ENCODE measurements around the gene OCEL1.

Gene OCEL1

DNA sequence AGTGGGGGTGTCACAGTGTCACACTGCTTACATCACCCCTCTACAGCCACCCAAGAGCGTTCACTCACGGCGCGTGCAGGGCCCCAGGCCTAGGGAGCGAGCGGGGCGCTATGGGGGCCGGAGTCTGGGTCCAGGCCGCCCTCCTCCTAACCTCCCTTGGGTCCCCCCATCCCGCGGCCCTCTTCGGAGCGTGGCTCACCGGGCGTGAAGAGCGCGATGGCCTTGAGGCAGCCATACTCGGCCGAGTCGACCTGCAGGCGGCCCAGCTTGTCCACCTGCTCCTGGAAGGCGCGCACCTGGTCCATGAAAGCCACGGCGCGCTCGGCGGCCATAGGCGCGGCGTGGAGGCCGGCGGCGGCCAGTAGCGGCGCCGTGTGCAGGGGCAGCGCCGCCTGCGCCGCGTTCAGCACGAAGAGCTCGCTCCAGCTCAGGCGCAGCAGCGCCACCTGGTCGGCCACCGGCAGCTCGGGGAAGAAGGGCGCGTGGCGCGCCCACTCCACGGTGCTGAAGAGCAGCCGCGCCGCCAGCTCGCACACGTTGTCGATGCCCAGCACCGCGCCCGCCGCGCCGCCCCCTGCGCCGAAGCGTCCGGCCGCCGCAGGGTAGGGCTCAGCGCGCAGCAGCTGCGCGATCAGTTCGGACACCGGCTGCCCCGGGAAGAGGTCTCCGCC lies 9.4 kb downstream of the OCEL1 start:
- Histone ChIP-seq H3K36me3 (ENCODE audit: control insufficient read depth, insufficient read depth, low read length) (peaks cover 15% of the 10 kb centered on the region), H3K27me3 (ENCODE audit: control insufficient read depth, insufficient read depth, low read length) (no peaks in the 10 kb centered on the region), H3K9me3 (ENCODE audit: control insufficient read depth, insufficient read depth, low read length) (no peaks in the 10 kb centered on the region), H3K4me3 (ENCODE audit: low read depth, low read length) (peak overlapping the region; percentile 77), H3K4me1 (ENCODE audit: control insufficient read depth, insufficient read depth, low read length) (peaks cover 8% of the 10 kb centered on the region), H3K9ac (ENCODE audit: low read depth, low read length) (peak overlapping the region; percentile 79)

DNA sequence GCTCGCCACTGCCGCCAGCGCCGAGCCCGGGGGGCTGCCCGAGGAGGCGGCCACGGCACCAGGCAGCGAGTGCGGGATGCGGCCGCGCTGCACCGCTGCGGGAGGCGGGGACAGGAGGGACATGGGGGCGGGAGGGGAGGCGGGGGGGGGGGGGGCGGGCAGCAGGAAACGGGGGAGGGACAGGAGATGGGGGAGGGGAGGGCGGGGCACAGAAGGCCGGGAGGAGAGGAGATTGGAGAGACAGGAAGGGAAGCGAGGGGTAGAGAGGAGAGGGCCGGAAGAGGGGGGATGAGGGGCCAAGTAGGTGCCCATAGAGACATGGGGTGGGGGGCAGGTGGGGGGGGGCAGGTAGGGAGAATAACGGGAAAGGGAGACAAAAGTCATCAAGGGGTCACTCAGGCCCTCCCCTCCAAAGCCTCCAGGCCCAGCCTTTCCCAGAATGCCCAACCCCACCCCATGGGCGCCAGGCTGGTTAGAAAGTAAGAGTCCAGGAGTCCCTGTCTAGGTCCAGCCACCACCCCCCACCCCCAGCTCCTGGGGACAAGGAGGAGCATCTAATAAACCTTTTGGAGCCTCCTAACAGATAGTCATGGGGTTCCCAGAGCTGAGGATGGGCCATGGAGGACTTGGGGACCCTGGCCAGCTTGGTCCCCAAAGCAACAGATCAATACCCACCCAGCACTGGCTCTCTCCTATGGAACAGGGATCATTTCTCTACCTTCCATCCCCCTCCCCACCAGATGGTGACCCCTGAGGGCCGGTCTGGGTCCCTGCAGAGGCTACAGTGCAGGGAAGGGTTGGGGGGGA lies 10.1 kb downstream of the OCEL1 start:
- H3K9ac ChIP-seq (ENCODE audit: low read depth, low read length), result peak overlapping the region; percentile 79
- H3K36me3 ChIP-seq (ENCODE audit: control insufficient read depth, insufficient read depth, low read length), result peaks cover 20% of the 10 kb centered on the region
- H3K4me1 ChIP-seq (ENCODE audit: control insufficient read depth, insufficient read depth, low read length), result peaks cover 8% of the 10 kb centered on the region
- no peaks in the 10 kb centered on the region for H3K27me3 ChIP-seq (ENCODE audit: control insufficient read depth, insufficient read depth, low read length)
- peak overlapping the region; percentile 77 for H3K4me3 ChIP-seq (ENCODE audit: low read depth, low read length)
- H3K9me3 ChIP-seq (ENCODE audit: control insufficient read depth, insufficient read depth, low read length), result no peaks in the 10 kb centered on the region

DNA sequence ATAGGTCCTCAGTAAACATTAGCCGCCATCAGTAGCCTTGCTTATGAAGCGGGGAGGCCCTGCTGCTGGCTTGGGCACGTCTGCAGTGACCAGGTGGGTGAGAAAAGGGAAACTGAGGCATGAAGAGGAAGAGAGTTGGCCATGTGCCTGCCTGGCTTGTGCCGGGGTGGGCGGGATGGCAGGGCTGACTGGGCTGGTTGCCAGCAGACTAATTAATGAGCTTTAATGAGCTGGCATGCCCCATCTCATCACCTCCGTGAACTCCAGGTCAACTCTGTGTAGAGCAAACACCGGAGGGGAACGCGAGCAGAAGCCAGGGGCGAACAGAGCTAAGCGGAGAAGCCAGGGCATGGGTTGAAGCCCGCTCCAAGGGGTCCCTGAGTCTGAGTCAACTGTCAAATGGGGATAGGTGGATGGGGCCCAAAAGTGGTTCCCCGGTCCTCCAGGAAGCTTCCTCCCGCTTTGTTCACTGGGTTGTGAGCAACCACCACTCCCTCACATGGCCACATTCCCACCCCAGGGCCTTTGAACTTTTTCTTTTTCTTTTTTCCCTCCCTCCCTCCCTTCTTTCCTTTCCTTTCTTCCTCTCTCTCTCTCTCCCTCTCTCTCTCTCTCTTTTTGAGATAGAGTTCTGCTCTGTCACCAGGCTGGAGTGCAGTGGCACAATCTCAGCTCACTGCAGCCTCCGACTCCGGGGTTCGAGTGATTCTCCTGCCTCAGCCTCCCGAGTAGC lies 11.0 kb downstream of the OCEL1 start:
- Histone ChIP-seq H3K9me3 (ENCODE audit: control insufficient read depth, insufficient read depth, low read length) (no peaks in the 10 kb centered on the region), H3K36me3 (ENCODE audit: control insufficient read depth, insufficient read depth, low read length) (peaks cover 18% of the 10 kb centered on the region), H3K9ac (ENCODE audit: low read depth, low read length) (no peak overlapping the region), H3K27me3 (ENCODE audit: control insufficient read depth, insufficient read depth, low read length) (no peaks in the 10 kb centered on the region), H3K4me3 (ENCODE audit: low read depth, low read length) (no peak overlapping the region), H3K4me1 (ENCODE audit: control insufficient read depth, insufficient read depth, low read length) (peaks cover 8% of the 10 kb centered on the region)

DNA sequence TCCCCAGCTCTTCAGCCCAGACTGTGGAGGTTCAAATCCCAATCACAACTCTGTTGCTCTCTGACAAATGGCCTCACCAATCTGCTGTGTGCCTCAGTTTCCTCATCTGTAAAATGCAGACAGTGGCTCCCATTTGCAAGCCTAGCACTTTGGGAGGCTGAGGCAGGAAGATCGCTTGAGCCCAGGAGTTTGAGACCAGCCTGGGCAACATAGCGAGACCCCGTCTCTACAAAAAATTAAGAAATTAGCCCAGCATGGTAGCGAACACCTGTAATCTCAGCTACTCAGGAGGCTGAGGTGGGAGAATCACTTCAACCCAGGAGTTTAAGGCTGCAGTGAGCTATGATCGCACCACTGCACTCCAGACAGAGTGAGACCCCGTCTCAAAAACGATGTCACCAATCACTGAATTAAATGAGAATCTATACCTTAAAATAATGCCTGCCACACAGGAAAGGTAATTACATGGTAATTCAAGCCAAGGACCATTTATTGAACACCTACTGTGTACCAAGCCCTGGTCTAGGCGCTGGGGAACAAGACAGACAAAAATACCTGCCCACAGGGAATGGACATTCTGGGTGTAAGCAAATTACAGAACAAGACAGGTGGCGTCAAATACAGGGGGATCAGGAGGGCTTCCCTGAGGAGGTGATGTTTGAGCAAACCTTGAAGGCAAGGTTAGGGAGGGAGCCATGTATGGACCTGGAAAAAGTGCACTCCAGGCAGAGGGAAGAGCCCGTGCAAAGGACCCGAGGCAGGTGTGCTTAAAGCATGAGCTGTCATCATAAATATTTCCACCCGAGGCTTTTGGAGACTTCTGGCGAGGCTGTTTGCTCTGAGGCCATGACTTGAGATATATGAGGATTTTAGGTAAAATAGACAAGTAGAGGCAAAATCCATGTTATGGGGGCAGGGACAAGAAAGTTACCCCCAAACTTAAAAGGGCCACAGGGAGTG lies 12.0 kb downstream of the OCEL1 start:
- Histone ChIP-seq H3K9me3 (ENCODE audit: control insufficient read depth, insufficient read depth, low read length) (no peaks in the 10 kb centered on the region), H3K9ac (ENCODE audit: low read depth, low read length) (no peak overlapping the region), H3K36me3 (ENCODE audit: control insufficient read depth, insufficient read depth, low read length) (peaks cover 8% of the 10 kb centered on the region), H3K4me1 (ENCODE audit: control insufficient read depth, insufficient read depth, low read length) (peaks cover 8% of the 10 kb centered on the region), H3K27me3 (ENCODE audit: control insufficient read depth, insufficient read depth, low read length) (no peaks in the 10 kb centered on the region), H3K4me3 (ENCODE audit: low read depth, low read length) (no peak overlapping the region)

DNA sequence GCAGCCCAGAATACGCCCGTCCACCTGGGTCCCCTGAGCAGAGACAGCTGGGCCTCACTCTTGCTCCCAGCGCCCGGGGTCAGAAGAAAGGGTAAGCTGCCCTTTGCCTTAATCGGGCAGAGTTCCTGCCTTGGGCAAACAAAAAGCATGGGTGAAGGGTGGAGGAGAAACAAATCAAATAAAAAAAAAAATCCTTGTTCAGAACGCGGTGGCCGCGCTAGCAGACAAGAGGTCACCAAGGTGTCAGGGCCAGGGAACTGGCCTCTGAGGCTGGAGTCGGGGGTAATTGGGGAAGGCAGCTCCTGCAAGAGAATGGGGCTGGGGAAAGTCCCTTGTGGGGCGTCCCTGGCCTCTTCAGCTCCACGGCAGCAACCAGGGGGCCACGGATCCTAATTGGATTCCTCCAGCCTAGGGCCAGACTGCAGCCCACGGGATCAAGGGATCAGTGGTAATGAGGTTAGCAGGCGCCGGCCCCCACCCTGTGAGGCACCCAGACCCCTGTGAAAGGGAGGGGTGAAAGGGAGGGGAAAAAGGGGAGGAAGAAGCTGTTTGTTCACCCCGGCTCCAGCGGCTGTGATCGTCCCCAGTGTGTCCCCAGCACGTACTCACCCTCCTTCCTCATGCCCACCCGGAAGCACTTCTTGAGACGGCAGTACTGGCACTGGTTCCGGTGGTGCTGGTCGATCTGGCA lies 14.2 kb downstream of the OCEL1 start:
- H3K4me3 ChIP-seq (ENCODE audit: low read depth, low read length), result no peak overlapping the region
- no peaks in the 10 kb centered on the region for H3K9me3 ChIP-seq (ENCODE audit: control insufficient read depth, insufficient read depth, low read length)
- peaks cover 8% of the 10 kb centered on the region for H3K36me3 ChIP-seq (ENCODE audit: control insufficient read depth, insufficient read depth, low read length)
- no peak overlapping the region for H3K9ac ChIP-seq (ENCODE audit: low read depth, low read length)
- H3K4me1 ChIP-seq (ENCODE audit: control insufficient read depth, insufficient read depth, low read length), result peaks cover 5% of the 10 kb centered on the region
- H3K27me3 ChIP-seq (ENCODE audit: control insufficient read depth, insufficient read depth, low read length), result no peaks in the 10 kb centered on the region

DNA sequence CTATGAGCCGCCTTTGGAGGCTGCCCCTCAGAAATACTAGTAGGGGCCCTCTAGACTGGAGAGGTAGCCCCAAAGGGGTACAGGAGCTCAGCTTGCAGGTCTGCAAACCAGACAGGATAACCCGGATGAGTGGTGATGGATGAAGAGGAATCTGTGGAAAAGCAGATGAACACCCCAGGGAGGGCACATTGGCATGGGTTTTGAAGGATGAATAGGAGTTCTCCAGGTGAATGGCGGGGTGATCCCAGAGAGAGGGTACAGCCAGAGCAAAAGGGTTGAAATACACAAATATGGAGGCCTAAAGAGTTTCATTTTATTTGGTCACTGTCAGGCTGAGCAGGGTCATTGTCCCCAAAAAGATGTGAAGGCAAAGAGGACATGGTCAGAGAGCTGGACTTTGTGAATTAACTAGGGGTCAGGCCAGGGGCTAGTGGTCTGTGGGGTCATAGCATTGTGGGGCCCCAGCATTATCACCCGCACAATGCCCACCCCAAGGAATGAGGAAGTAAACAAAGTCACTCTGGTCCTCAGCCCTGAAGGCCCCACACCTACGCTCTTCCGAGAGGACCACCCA lies 14.9 kb downstream of the OCEL1 start:
- H3K27me3 ChIP-seq (ENCODE audit: control insufficient read depth, insufficient read depth, low read length), result no peaks in the 10 kb centered on the region
- H3K4me1 ChIP-seq (ENCODE audit: control insufficient read depth, insufficient read depth, low read length), result peaks cover 5% of the 10 kb centered on the region
- H3K36me3 ChIP-seq (ENCODE audit: control insufficient read depth, insufficient read depth, low read length), result peaks cover 8% of the 10 kb centered on the region
- H3K4me3 ChIP-seq (ENCODE audit: low read depth, low read length), result no peak overlapping the region
- H3K9me3 ChIP-seq (ENCODE audit: control insufficient read depth, insufficient read depth, low read length), result no peaks in the 10 kb centered on the region
- no peak overlapping the region for H3K9ac ChIP-seq (ENCODE audit: low read depth, low read length)

DNA sequence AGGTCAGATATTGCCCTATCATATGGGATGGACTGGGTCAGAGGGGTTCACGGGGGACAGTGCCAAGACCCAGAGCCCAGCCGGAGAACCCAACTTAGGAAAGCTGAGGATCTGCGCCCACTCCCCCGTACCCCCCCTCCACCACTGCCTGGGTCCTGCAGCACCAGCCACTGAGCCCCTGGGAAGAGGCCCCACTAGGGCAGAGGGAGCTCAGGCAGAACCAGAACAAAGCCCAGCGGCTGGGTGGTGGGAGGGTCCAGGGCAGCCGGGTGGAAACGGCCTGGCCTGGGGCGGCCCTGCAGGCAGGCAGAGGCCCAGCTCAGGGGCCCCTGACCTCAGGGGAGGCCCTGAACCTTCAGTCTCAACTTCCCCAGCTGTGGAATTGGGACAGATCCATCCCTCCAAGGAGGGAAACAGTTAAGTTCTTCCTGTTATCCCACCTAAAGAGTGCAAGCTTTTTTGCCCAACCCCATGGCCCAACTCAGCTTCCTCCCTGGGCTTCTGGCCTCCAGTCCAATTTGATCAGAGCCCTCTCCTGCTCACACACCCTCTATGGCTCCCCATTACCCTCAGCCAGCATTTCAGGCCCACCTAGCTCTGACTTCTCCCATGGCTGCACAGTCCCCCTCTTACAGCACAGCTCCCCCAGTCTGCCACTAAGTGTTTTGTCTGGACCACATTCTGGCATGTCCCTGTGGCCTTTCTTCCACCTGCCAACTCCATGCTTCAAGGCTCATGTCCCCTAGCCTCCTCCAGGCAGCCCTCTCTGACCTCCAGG lies 16.6 kb downstream of the OCEL1 start:
- Histone ChIP-seq H3K9ac (ENCODE audit: low read depth, low read length) (peak overlapping the region; percentile 47), H3K9me3 (ENCODE audit: control insufficient read depth, insufficient read depth, low read length) (no peaks in the 10 kb centered on the region), H3K36me3 (ENCODE audit: control insufficient read depth, insufficient read depth, low read length) (peaks cover 8% of the 10 kb centered on the region), H3K4me3 (ENCODE audit: low read depth, low read length) (peak overlapping the region; percentile 84), H3K27me3 (ENCODE audit: control insufficient read depth, insufficient read depth, low read length) (no peaks in the 10 kb centered on the region), H3K4me1 (ENCODE audit: control insufficient read depth, insufficient read depth, low read length) (peaks cover 8% of the 10 kb centered on the region)

DNA sequence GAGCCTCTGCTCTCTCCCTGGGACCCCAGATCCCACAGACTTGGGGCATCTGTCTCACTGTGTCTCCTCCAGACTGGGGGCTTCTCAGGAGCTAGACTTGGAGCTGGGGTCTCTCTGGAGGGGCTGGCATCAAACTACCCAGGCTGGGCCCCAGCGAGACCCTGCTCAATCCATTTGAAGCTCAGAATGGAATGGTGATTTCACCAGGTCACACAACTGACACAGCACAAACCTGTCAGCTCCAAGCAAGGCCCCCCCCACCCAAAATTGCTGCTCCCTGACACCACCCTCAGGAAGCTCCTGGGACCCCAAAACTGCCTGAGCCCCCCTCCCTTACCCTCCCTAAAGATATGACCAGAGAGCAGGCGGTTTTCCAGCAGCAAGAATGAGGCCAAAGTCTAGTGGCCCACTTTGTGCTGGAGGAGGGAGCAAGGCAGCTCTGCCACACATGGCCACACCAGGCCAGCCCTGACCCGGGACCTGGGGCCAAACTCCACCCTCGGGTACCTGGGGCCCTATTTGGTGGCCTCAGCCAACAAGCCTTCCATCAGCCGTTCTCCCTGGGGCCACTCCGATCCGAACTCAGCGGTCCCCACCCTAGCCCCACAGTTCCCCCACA lies 17.3 kb downstream of the OCEL1 start:
- peak overlapping the region; percentile 84 for H3K4me3 ChIP-seq (ENCODE audit: low read depth, low read length)
- no peaks in the 10 kb centered on the region for H3K9me3 ChIP-seq (ENCODE audit: control insufficient read depth, insufficient read depth, low read length)
- peaks cover 13% of the 10 kb centered on the region for H3K4me1 ChIP-seq (ENCODE audit: control insufficient read depth, insufficient read depth, low read length)
- H3K36me3 ChIP-seq (ENCODE audit: control insufficient read depth, insufficient read depth, low read length), result peaks cover 8% of the 10 kb centered on the region
- H3K27me3 ChIP-seq (ENCODE audit: control insufficient read depth, insufficient read depth, low read length), result no peaks in the 10 kb centered on the region
- H3K9ac ChIP-seq (ENCODE audit: low read depth, low read length), result peak overlapping the region; percentile 90

DNA sequence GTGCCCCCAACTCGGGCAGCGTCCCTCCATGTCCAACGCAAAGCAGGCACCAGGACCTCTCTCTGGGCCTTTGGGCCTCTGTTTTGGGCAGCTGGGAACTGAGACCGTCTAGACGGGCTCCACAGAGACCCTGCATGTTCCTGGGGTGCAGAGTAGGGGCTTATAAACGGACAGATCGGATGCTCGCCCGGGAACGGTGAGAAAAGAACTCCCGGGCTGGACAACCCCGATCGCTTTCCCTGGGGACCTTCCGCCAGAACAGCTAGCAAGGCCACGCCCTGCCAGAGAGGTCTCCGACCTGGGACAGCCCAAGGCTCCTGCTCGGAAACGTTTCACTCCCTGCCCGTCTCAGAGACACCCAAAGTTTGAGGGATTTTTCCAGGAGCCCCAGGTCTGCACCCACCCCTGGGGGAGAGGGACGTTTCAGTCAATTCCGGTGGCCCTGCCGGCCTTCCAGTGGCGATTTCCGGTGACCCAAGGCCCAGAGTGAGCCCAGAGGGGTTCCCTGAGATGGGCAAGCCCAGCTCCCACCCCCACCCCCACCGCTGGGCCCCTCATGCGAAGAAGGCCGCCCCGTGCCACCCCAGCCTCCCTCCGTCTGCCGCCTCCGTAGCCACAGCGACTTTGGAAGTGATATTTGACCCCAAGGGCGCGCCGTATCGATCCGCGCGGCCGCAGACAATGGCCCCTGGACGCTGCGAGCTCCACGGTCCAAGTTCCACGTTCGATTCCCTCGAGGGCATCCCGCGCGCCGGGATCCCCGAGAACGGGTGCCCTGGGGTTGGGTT lies 18.0 kb downstream of the OCEL1 start:
- H3K4me1 ChIP-seq (ENCODE audit: control insufficient read depth, insufficient read depth, low read length), result peaks cover 19% of the 10 kb centered on the region
- peak overlapping the region; percentile 90 for H3K9ac ChIP-seq (ENCODE audit: low read depth, low read length)
- peak overlapping the region; percentile 84 for H3K4me3 ChIP-seq (ENCODE audit: low read depth, low read length)
- no peaks in the 10 kb centered on the region for H3K9me3 ChIP-seq (ENCODE audit: control insufficient read depth, insufficient read depth, low read length)
- no peaks in the 10 kb centered on the region for H3K27me3 ChIP-seq (ENCODE audit: control insufficient read depth, insufficient read depth, low read length)
- peaks cover 8% of the 10 kb centered on the region for H3K36me3 ChIP-seq (ENCODE audit: control insufficient read depth, insufficient read depth, low read length)
